Activated CD8-positive, alpha-beta memory T cell treated with anti-CD3 and anti-CD28 coated beads, Interleukin-2, amount 50 U/mL, for 24 hours (primary cell): ENCODE data around the gene PDE4B.

ENCODE experiments used
- DNase-seq: peaks from one replicate; pipeline ENCODE4 v3.0.0-alpha.2; 2020; ENCODE audit errors: extremely low read depth

The PDE4B gene

GRCh38 chr1:66336641-66336990 lies 543.9 kb downstream of the PDE4B start:
- no peak for DNase-seq

GRCh38 chr1:66337249-66337648 lies 544.6 kb downstream of the PDE4B start:
- no peak for DNase-seq

- DNase-seq = no peak
Observed at GRCh38 chr1:66339944-66340343, 547.2 kb downstream of the PDE4B start.

GRCh38 chr1:66341446-66342089 lies 548.9 kb downstream of the PDE4B start:
- DNase-seq = no peak

- no peak for DNase-seq
Observed at GRCh38 chr1:66342707-66343106, 550.0 kb downstream of the PDE4B start.

GRCh38 chr1:66343569-66344325 lies 551.1 kb downstream of the PDE4B start:
- DNase-seq = no peak

GRCh38 chr1:66346057-66346795 lies 553.5 kb downstream of the PDE4B start:
- no peak for DNase-seq

GRCh38 chr1:66346873-66347272 lies 554.2 kb downstream of the PDE4B start:
- DNase-seq = no peak

GRCh38 chr1:66348776-66349175 lies 556.1 kb downstream of the PDE4B start:
- no peak for DNase-seq

- no peak for DNase-seq
Observed at GRCh38 chr1:66349242-66349641, 556.5 kb downstream of the PDE4B start.

GRCh38 chr1:66350001-66350547 lies 557.4 kb downstream of the PDE4B start:
- no peak for DNase-seq

GRCh38 chr1:66351478-66351877 lies 558.8 kb downstream of the PDE4B start:
- DNase-seq = no peak

- DNase-seq = no peak
Observed at GRCh38 chr1:66351913-66352312, 559.2 kb downstream of the PDE4B start.

- DNase-seq = no peak
Observed at GRCh38 chr1:66352792-66353191, 560.1 kb downstream of the PDE4B start.

GRCh38 chr1:66353257-66353656 lies 560.6 kb downstream of the PDE4B start:
- no peak for DNase-seq

- DNase-seq = no peak
Observed at GRCh38 chr1:66354311-66355201, 561.9 kb downstream of the PDE4B start.

- DNase-seq = no peak
Observed at GRCh38 chr1:66355756-66356155, 563.1 kb downstream of the PDE4B start.

GRCh38 chr1:66356605-66357004 lies 563.9 kb downstream of the PDE4B start:
- DNase-seq = no peak

- DNase-seq = no peak
Observed at GRCh38 chr1:66357021-66357420, 564.3 kb downstream of the PDE4B start.

GRCh38 chr1:66357478-66358197 lies 564.9 kb downstream of the PDE4B start:
- no peak for DNase-seq

- DNase-seq = no peak
Observed at GRCh38 chr1:66359269-66359668, 566.6 kb downstream of the PDE4B start.
